ENCODE results near the gene TUBB1. TPM values are rescaled to one million over a fixed set of nuclear protein-coding genes. Genes with fewer than 3 reads are reported as not detected.
"Not testable (repeated sequence)": the region's sequence is repeated elsewhere in the genome, so short reads cannot be mapped to it uniquely, and the experiment has no call there.

The TUBB1 gene
- total RNA-seq, 1 donor from 2014 or later: not detected

- Mint-ChIP-seq H3K27ac (ENCODE audit: unreplicated experiment) (peak overlapping the region; percentile 100), H3K4me3 (ENCODE audit: unreplicated experiment) (no peak overlapping the region), H3K4me1 (ENCODE audit: unreplicated experiment) (peaks cover 56% of the 10 kb centered on the region), H3K9me3 (ENCODE audit: unreplicated experiment) (no peaks in the 10 kb centered on the region), H3K27me3 (ENCODE audit: unreplicated experiment) (peaks cover 19% of the 10 kb centered on the region), H3K36me3 (ENCODE audit: low read depth, unreplicated experiment) (peaks cover 5% of the 10 kb centered on the region)
- DNase-seq (ENCODE audit: low spot score): no peak
- no peak for TF ChIP-seq CTCF (IDR thresholded peaks at IDR 0.05; ENCODE audit: unreplicated experiment)
These were observed 10.4 kb upstream of the TUBB1 start for GRCh38 chr20:59008715-59009336.

GRCh38 chr20:59010321-59010994, 8.8 kb upstream of the TUBB1 start:
- H3K27ac Mint-ChIP-seq (ENCODE audit: unreplicated experiment): peak overlapping the region; percentile 100
- H3K9me3 Mint-ChIP-seq (ENCODE audit: unreplicated experiment): no peaks in the 10 kb centered on the region
- no peaks in the 10 kb centered on the region for H3K36me3 Mint-ChIP-seq (ENCODE audit: low read depth, unreplicated experiment)
- peak; percentile 9 for DNase-seq (ENCODE audit: low spot score)
- no peak for TF ChIP-seq CTCF (IDR thresholded peaks at IDR 0.05; ENCODE audit: unreplicated experiment)
- H3K4me3 Mint-ChIP-seq (ENCODE audit: unreplicated experiment): peak overlapping the region; percentile 75
- H3K4me1 Mint-ChIP-seq (ENCODE audit: unreplicated experiment): peaks cover 48% of the 10 kb centered on the region
- peaks cover 16% of the 10 kb centered on the region for H3K27me3 Mint-ChIP-seq (ENCODE audit: unreplicated experiment)

GRCh38 chr20:59010995-59011873, 8.0 kb upstream of the TUBB1 start:
- Mint-ChIP-seq H3K4me3 (ENCODE audit: unreplicated experiment) (peak overlapping the region; percentile 75), H3K36me3 (ENCODE audit: low read depth, unreplicated experiment) (no peaks in the 10 kb centered on the region), H3K27ac (ENCODE audit: unreplicated experiment) (peak overlapping the region; percentile 100), H3K9me3 (ENCODE audit: unreplicated experiment) (no peaks in the 10 kb centered on the region), H3K27me3 (ENCODE audit: unreplicated experiment) (peaks cover 14% of the 10 kb centered on the region), H3K4me1 (ENCODE audit: unreplicated experiment) (peaks cover 47% of the 10 kb centered on the region)
- DNase-seq (ENCODE audit: low spot score): peak; percentile 79
- no peak for TF ChIP-seq CTCF (IDR thresholded peaks at IDR 0.05; ENCODE audit: unreplicated experiment)

- H3K27ac Mint-ChIP-seq (ENCODE audit: unreplicated experiment): peak overlapping the region; percentile 100
- peak overlapping the region; percentile 75 for H3K4me3 Mint-ChIP-seq (ENCODE audit: unreplicated experiment)
- not testable (repeated sequence) for H3K36me3 Mint-ChIP-seq (ENCODE audit: low read depth, unreplicated experiment); DNase-seq (ENCODE audit: low spot score); H3K9me3 Mint-ChIP-seq (ENCODE audit: unreplicated experiment)
- peaks cover 51% of the 10 kb centered on the region for H3K4me1 Mint-ChIP-seq (ENCODE audit: unreplicated experiment)
- peaks cover 14% of the 10 kb centered on the region for H3K27me3 Mint-ChIP-seq (ENCODE audit: unreplicated experiment)
These were observed 7.4 kb upstream of the TUBB1 start for GRCh38 chr20:59011874-59012157.

- no peak for TF ChIP-seq CTCF (IDR thresholded peaks at IDR 0.05; ENCODE audit: unreplicated experiment)
- Mint-ChIP-seq H3K27ac (ENCODE audit: unreplicated experiment) (peak overlapping the region; percentile 100), H3K27me3 (ENCODE audit: unreplicated experiment) (peaks cover 14% of the 10 kb centered on the region), H3K36me3 (ENCODE audit: low read depth, unreplicated experiment) (peaks cover 4% of the 10 kb centered on the region), H3K4me3 (ENCODE audit: unreplicated experiment) (no peak overlapping the region), H3K4me1 (ENCODE audit: unreplicated experiment) (peaks cover 64% of the 10 kb centered on the region), H3K9me3 (ENCODE audit: unreplicated experiment) (no peaks in the 10 kb centered on the region)
- no peak for DNase-seq (ENCODE audit: low spot score)
These were observed 5.9 kb upstream of the TUBB1 start for GRCh38 chr20:59013031-59013951.

Data from endothelial cell (in vitro differentiated cells).